Measurements from ENCODE around the gene DISC1. TPM values are rescaled to one million over a fixed set of nuclear protein-coding genes. Genes with fewer than 3 reads are reported as not detected.

Gene DISC1
- total RNA-seq, 2 experiments from 2014 or later, result 3.5 to 5.0 TPM

DNA sequence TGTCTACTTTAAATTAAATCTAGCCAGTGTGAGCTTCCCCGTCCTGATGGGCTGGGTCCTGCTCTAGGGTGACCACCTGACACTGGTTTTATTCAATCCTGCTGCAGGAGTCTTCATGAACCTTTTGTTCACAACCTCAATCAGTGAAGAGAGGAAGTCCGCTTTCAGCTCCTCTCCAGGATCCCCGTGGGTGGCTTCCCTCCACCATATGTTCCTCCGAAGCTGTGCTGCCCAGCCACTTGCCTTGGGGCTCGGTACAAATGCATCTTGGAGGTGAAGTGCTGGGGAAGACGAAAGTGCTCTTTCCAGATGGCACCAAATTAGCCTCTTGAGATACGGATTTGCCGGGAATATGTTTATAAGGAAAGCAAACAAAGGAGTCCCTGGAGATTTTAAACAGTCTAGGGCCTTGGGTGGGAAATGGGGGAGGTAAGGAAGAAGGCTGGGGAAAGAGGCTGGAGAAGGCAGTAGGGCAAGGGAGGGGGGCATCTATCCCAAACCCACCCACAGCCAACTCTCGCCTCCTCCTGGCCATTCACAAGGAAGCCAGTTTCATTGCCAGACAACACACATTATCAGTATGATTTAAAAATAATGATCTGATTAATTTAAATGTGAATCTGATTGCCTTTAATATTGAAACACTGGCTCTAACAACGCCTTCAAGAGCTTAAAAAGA lies 430.8 kb downstream of the DISC1 start:
- ChIA-PET CTCF (no interaction called here), POLR2A (no interaction called here)
- Mint-ChIP-seq H3K36me3 (ENCODE audit: low read depth) (no peaks in the 10 kb centered on the region), H3K27ac (no peak overlapping the region), H3K4me1 (ENCODE audit: low read depth) (no peaks in the 10 kb centered on the region), H3K9me3 (no peaks in the 10 kb centered on the region), H3K27me3 (no peaks in the 10 kb centered on the region), H3K4me3 (no peak overlapping the region)
- intact Hi-C loops (cut with micrococcal nuclease), result no loop called here
- TF ChIP-seq CTCF (IDR thresholded peaks at IDR 0.05), result no peak
- DNase-seq (no peak), ATAC-seq (no peak)

GRCh38 chr1:232057896-232058274 lies 431.3 kb downstream of the DISC1 start:
- Mint-ChIP-seq H3K4me1 (ENCODE audit: low read depth) (no peaks in the 10 kb centered on the region), H3K27ac (no peak overlapping the region), H3K36me3 (ENCODE audit: low read depth) (no peaks in the 10 kb centered on the region), H3K27me3 (no peaks in the 10 kb centered on the region), H3K9me3 (no peaks in the 10 kb centered on the region), H3K4me3 (no peak overlapping the region)
- ChIA-PET POLR2A (no interaction called here), CTCF (no interaction called here)
- intact Hi-C loops (cut with micrococcal nuclease), result no loop called here
- ATAC-seq (no peak), DNase-seq (no peak)
- TF ChIP-seq CTCF (IDR thresholded peaks at IDR 0.05), result no peak

DNA sequence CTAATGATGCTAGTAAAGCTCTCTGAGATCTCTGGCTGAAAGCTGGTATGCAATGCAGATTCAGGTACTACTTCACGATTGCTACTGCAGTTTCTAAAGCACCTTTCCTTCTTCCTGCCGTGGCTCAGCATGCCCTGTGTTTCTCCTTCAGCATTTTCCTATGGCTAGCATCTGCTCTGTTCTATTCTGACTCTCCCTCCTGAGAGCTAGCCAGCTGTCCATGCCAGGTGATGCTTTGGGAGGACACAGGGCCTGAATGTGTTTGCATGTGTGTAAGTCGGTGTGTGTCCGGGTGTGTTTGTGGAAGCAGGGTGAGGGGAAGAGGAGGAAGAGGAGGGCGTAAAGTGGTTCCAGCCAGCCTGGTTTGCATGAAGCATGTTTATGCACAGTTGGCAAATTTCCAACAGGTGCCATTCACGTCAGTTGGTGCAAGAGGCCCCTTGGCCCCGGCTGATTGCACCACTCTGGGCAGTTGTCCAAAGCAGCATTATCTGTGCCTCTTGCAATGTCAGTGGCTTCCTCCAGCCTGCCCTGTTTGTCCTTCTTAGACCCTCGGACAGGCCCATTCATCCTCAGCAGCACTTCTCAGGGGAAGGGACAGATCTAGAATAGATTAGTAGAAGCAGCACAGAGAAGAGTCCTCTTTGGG lies 433.3 kb downstream of the DISC1 start:
- no peak for DNase-seq
- intact Hi-C loops (cut with micrococcal nuclease), result no loop called here
- H3K36me3 Mint-ChIP-seq (ENCODE audit: low read depth), result no peaks in the 10 kb centered on the region
- no peaks in the 10 kb centered on the region for H3K4me1 Mint-ChIP-seq (ENCODE audit: low read depth)
- H3K27ac Mint-ChIP-seq, result no peak overlapping the region
- TF ChIP-seq CTCF (IDR thresholded peaks at IDR 0.05), result no peak
- no peaks in the 10 kb centered on the region for H3K27me3 Mint-ChIP-seq
- no peak for ATAC-seq
- POLR2A ChIA-PET, result interaction anchor here (1.2 kb wide), 1 partner anchor 11 kb away, joined by 3 read pairs; no protein-coding TSS in a partner anchor
- no peaks in the 10 kb centered on the region for H3K9me3 Mint-ChIP-seq
- CTCF ChIA-PET, result no interaction called here
- H3K4me3 Mint-ChIP-seq, result no peak overlapping the region

- POLR2A ChIA-PET, result interaction anchor here (0.7 kb wide), 1 partner anchor 108 kb away, joined by 3 read pairs; no protein-coding TSS in a partner anchor
- Mint-ChIP-seq H3K27me3 (no peaks in the 10 kb centered on the region), H3K27ac (no peak overlapping the region), H3K4me1 (ENCODE audit: low read depth) (no peaks in the 10 kb centered on the region), H3K36me3 (ENCODE audit: low read depth) (no peaks in the 10 kb centered on the region), H3K9me3 (no peaks in the 10 kb centered on the region), H3K4me3 (no peak overlapping the region)
- DNase-seq, result no peak
- ATAC-seq, result no peak
- intact Hi-C loops (cut with micrococcal nuclease), result no loop called here
- CTCF ChIA-PET, result no interaction called here
- no peak for TF ChIP-seq CTCF (IDR thresholded peaks at IDR 0.05)
Observed at GRCh38 chr1:232062967-232063366, 436.4 kb downstream of the DISC1 start.

GRCh38 chr1:232066521-232066920 lies 439.9 kb downstream of the DISC1 start:
- Mint-ChIP-seq H3K4me1 (ENCODE audit: low read depth) (no peaks in the 10 kb centered on the region), H3K4me3 (no peak overlapping the region), H3K36me3 (ENCODE audit: low read depth) (no peaks in the 10 kb centered on the region), H3K27ac (no peak overlapping the region), H3K27me3 (no peaks in the 10 kb centered on the region), H3K9me3 (no peaks in the 10 kb centered on the region)
- ChIA-PET CTCF (no interaction called here), POLR2A (no interaction called here)
- DNase-seq, result no peak
- TF ChIP-seq CTCF (IDR thresholded peaks at IDR 0.05), result no peak
- no peak for ATAC-seq
- intact Hi-C loops (cut with micrococcal nuclease), result no loop called here

Data from activated CD8-positive, alpha-beta T cell treated with anti-CD3 and anti-CD28 coated beads for 36 hours (primary cell).